ENCODE data around the gene LGALS4.
"Not testable (repeated sequence)": the region's sequence is repeated elsewhere in the genome, so short reads cannot be mapped to it uniquely, and the experiment has no call there.

LGALS4 gene

GRCh38 chr19:38770228-38770948 lies 42.4 kb downstream of the LGALS4 start:
- DNase-seq (ENCODE audit: low read depth in 3 of 3) = not testable (repeated sequence)

GRCh38 chr19:38769635-38770211 lies 43.0 kb downstream of the LGALS4 start:
- peak; percentile 78 to 82 (median 79) for DNase-seq (ENCODE audit: low read depth in 3 of 3)

DNA sequence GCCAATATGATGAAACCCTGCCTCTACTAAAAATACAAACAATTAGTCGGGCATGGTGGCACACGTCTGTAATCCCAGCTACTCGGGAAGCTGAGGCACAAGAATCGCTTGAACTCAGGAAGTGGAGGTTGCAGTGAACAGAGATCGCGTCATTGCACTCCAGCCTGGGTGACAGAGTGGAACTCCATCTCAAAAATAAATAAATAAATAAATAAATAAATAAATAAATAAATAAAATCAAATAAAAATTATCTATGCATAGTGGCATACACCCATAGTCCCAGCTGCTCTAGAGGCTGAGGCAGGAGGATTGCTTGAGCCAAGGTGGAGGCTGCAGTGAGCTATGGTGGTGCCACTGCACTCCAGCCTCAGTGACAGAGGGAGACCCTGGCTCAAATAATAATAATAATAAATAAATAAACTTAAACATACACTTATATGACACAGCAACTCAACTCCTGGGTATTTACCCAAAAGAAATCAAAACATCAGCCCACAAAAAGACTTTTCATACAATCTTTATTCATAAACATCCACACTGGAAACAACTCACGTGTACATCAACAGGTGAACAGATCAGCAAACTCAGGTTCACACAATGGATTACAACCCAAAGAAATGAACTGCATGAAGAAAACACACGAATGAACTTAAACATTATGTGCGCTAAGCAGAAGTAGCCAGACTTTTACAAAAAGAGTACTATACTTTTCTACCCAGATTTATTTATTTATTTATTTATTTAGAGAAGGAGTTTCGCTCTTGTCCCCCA lies 46.3 kb downstream of the LGALS4 start:
- DNase-seq (ENCODE audit: low read depth in 3 of 3) = no peak

DNA sequence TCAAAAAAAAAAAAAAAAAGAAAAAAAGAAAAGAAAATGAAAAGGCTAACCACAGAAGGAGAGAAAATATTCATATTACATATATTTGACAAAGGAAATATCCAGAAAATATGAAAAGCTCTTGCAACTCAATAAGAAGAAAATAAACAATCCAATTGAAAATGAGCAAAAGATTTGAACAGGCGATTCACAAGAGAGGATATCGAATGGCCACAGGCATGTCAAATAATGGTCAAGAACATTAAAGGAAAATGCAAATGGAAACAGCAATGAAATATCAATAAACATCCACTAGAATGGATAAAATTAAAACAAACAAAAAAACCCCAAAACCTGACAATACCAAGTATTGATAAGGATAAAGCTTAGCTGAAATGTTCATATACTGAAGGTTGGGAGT lies 47.5 kb downstream of the LGALS4 start:
- DNase-seq (ENCODE audit: low read depth in 3 of 3) = no peak

DNA sequence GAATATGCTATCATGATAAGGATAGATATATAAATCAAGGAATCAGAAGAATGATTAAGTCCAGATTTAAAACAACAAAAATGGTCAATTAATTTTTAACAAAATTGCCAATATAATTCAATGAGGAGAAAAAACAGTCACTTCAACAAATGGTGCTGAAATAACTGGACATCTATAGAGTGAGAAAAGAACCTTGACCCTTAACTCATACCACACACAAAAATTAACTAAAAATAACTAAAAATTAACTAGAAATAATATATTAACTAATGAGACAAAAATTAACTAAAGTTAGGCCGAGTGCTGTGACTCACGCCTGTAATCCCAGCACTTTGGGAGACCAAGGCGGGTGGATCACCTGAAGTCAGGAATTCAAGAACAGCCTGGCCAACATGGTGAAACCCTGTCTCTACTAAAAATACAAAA lies 48.9 kb downstream of the LGALS4 start:
- DNase-seq (ENCODE audit: low read depth in 3 of 3) = no peak

DNA sequence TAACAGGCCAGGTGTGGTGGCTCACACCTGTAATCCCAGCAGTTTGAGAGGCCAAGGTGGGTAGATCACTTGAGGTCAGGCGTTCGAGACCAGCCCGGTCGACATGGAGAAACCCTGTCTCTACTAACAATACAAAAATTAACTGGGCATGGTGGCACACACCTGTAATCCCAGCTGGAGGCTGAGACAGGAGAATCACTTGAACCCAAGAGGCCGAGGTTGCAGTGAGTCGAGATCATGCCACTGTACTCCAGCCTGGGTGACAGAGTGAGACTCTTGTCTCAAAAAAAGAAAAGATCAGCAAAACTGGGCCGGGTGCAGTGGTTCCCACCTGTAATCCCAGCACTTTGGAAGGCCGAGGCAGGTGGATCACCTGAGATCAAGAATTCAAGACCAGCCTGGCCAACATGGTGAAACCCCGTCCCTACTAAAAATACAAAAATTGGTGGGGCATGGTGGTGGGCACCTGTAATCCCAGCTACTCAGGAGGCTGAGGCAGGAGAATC lies 50.8 kb downstream of the LGALS4 start:
- not testable (repeated sequence) for DNase-seq (ENCODE audit: low read depth in 3 of 3)

GRCh38 chr19:38760805-38761517 lies 51.8 kb downstream of the LGALS4 start:
- DNase-seq (ENCODE audit: low read depth in 3 of 3) = not testable (repeated sequence)

DNA sequence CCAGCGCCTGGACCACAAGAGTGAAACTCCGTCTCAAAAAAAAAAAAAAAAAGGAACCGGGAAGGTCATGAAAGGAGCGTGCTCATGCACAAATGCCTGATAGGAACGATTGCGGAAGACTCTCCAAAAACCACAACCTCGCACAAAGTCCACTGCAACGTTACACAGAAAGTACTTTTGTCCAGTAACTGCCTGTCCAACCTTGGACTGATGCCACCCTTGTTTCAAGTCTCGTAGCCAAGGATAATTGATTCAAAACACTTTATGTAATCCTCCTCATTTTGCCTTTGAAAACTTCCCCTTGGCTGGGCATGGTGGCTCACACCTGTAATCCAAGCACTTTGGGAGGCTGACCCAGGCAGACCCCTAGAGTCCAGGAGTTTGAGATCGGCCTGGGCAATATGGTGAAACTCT lies 53.1 kb downstream of the LGALS4 start:
- no peak for DNase-seq (ENCODE audit: low read depth in 3 of 3)

GRCh38 chr19:38754196-38754595 lies 58.5 kb downstream of the LGALS4 start:
- not testable (repeated sequence) for DNase-seq (ENCODE audit: low read depth in 3 of 3)

GRCh38 chr19:38753783-38754182 lies 59.0 kb downstream of the LGALS4 start:
- DNase-seq (ENCODE audit: low read depth in 3 of 3) = not testable (repeated sequence)

All from stimulated activated CD4-positive, alpha-beta T cell treated with anti-CD3 and anti-CD28 coated beads, TNF-alpha, amount 100 ng/mL, for 4 hours (primary cell).